BLaER1 (cell line): ENCODE data around the gene TMEM129.

Source experiments
- H3K27ac ChIP-seq: shearing (Covaris generic); formaldehyde crosslinking; 2 replicates; pipeline ENCODE4 v1.8.1; 2022
- H3K27me3 ChIP-seq: shearing (Covaris generic); formaldehyde crosslinking; 2 replicates; pipeline ENCODE4 v1.8.1; 2022
- H3K36me3 ChIP-seq: shearing (Covaris generic); formaldehyde crosslinking; 2 replicates; pipeline ENCODE4 v1.8.1; 2022
- H3K4me1 ChIP-seq: shearing (Covaris generic); formaldehyde crosslinking; 2 replicates; pipeline ENCODE4 v1.8.1; 2022
- H3K4me2 ChIP-seq: shearing (Covaris generic); formaldehyde crosslinking; 2 replicates; pipeline ENCODE4 v1.8.1; 2022
- H3K4me3 ChIP-seq: shearing (Covaris generic); formaldehyde crosslinking; 2 replicates; pipeline ENCODE4 v1.8.1; 2022
- H3K9ac ChIP-seq: shearing (Covaris generic); formaldehyde crosslinking; 2 replicates; pipeline ENCODE4 v1.8.1; 2022
- H3K9me3 ChIP-seq: shearing (Covaris generic); formaldehyde crosslinking; 2 replicates; pipeline ENCODE4 v1.8.1; 2022
- H4K20me1 ChIP-seq: shearing (Covaris generic); formaldehyde crosslinking; 2 replicates; pipeline ENCODE4 v1.8.1; 2022
- Cebpa-rat ChIP-seq: shearing (Covaris generic); IDR thresholded peaks from 2 replicates; pipeline ENCODE4 v1.8.1; 2022

TMEM129 gene, protein sequence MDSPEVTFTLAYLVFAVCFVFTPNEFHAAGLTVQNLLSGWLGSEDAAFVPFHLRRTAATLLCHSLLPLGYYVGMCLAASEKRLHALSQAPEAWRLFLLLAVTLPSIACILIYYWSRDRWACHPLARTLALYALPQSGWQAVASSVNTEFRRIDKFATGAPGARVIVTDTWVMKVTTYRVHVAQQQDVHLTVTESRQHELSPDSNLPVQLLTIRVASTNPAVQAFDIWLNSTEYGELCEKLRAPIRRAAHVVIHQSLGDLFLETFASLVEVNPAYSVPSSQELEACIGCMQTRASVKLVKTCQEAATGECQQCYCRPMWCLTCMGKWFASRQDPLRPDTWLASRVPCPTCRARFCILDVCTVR

DNA sequence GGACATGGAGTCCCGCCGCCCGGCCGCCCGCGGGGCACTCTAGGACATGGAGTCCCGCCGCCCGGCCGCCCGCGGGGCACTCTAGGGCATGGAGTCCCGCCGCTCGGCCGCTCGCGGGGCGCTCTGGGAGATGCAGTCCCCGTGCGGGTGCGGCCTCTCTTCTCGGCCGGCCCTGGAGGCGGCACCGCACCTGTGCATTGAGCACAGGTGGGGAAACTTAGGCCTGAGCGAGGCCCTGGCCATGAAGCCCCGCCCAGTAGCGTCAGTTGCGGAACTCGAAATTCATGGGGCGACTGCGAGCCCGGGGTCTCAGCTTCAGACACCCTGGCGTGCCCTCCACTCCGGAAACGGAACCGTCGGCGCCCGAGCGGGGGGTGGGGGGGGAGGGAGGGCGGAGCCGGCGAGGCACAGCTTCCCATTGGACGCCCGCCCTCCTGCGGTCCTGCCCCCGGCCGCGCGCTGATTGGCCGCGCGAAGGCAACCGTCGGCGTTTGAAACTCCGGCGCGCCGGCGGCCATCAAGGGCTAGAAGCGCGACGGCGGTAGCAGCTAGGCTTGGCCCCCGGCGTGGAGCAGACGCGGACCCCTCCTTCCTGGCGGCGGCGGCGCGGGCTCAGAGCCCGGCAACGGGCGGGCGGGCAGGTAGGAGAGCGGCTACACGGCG, at the start of gene TMEM129, which contains the start of gene TACC3:
Gene TMEM129 (minus strand): TSS at position 321 of the 663 bp plus-strand sequence. CDS start 486 bp downstream, outside the sequence.
Gene TACC3 (plus strand): TSS at position 519 of the 663 bp plus-strand sequence. CDS start 1,901 bp downstream, outside the sequence.
- H4K20me1 ChIP-seq = peaks cover 81% of the 10 kb centered on the region
- TF ChIP-seq Cebpa-rat = no peak
- H3K27me3 ChIP-seq = no peaks in the 10 kb centered on the region
- peak within 1 kb of the TSS; percentile 98 for H3K4me3 ChIP-seq
- H3K36me3 ChIP-seq = peaks cover 53% of the 10 kb centered on the region
- H3K27ac ChIP-seq = peak within 1 kb of the TSS; percentile 100
- H3K4me1 ChIP-seq = peaks cover 79% of the 10 kb centered on the region
- H3K4me2 ChIP-seq = peak within 1 kb of the TSS; percentile 98
- H3K9me3 ChIP-seq = no peaks in the 10 kb centered on the region
- H3K9ac ChIP-seq = peak within 1 kb of the TSS; percentile 100

DNA sequence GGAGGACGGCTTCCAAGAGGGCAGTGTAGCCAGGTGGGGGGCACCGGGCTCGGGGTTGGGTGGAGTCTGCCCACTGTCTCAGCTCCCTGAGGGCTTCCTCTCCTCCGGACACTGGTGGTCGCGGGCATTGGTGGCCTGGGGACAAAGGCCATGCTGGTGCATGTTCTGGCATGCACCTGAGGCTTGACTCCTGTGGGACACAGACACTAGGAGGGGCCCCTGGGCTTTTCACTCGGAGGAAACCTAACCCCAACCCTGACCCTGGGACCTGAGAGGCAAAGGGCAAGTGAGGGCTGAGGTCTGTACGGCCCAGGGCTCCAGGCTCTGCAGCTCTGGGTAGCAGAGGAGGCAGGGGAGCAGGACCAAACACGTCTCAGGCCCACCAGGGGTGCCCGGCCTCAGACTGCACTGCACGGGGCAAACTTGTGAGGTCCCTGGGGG, 49.7 kb upstream of the TMEM129 start:
- Histone ChIP-seq H3K9me3 (no peaks in the 10 kb centered on the region), H3K9ac (no peak overlapping the region), H3K27ac (no peak overlapping the region), H4K20me1 (peaks cover 34% of the 10 kb centered on the region), H3K36me3 (no peaks in the 10 kb centered on the region), H3K27me3 (peaks cover 43% of the 10 kb centered on the region), H3K4me2 (peak overlapping the region; percentile 88), H3K4me3 (no peak overlapping the region), H3K4me1 (peaks cover 91% of the 10 kb centered on the region)
- TF ChIP-seq Cebpa-rat = no peak

DNA sequence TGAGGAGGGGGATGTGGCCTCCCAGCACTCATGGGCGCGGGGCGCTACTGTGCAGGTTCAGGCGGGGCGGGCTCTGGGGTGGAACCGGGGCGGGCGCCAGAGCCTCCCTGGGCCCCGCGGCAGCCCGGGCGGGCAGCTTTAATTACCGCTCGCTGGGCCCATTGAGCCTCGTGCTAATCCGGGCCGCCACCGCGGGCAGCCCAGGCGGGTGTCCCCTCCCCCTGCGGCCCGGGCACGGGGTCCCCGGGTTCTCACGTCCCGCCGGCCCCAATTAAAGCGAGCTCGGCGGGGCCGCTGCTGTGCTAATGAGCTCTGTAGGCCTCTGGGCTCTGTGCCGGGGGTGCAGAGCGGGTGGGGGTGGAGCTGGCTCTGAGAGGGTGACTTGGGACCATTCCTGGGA, 49.1 kb upstream of the TMEM129 start:
- Histone ChIP-seq H4K20me1 (peaks cover 40% of the 10 kb centered on the region), H3K9me3 (no peaks in the 10 kb centered on the region), H3K27ac (no peak overlapping the region), H3K4me2 (peak overlapping the region; percentile 88), H3K4me1 (peaks cover 86% of the 10 kb centered on the region), H3K9ac (no peak overlapping the region), H3K4me3 (no peak overlapping the region), H3K27me3 (peaks cover 47% of the 10 kb centered on the region), H3K36me3 (no peaks in the 10 kb centered on the region)
- TF ChIP-seq Cebpa-rat = no peak

DNA sequence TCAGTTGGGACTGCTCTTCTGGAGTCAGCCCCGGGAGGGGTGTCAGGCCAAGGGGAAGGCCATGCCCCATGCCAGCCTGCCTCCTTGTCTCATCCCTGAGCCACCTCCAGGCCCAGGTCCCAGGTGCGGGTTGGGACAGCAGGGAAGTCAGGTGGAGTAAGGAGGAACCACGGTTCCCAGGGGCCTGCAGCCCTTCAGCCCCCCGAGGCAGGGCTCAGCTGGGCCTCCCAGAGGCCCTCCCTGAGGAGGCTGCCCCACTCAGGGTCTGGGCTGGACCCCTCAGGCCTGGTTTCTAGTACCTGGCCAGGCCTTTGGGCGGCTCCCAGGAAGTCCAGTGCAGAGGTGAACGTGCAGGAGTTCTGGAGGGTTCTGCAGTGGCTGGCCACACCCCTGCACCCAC, 48.6 kb upstream of the TMEM129 start:
- 0 out of 2 replicates have a peak overlapping the region, but pooled peaks have one; percentile 10 for H3K9ac ChIP-seq
- H3K27ac ChIP-seq = no peak overlapping the region
- H3K4me1 ChIP-seq = peaks cover 81% of the 10 kb centered on the region
- peaks cover 52% of the 10 kb centered on the region for H3K27me3 ChIP-seq
- no peaks in the 10 kb centered on the region for H3K9me3 ChIP-seq
- no peak for TF ChIP-seq Cebpa-rat
- peak overlapping the region; percentile 29; the same call in 1 of the 2 replicates for H3K4me3 ChIP-seq
- H3K36me3 ChIP-seq = no peaks in the 10 kb centered on the region
- H3K4me2 ChIP-seq = peak overlapping the region; percentile 88
- peaks cover 45% of the 10 kb centered on the region for H4K20me1 ChIP-seq

DNA sequence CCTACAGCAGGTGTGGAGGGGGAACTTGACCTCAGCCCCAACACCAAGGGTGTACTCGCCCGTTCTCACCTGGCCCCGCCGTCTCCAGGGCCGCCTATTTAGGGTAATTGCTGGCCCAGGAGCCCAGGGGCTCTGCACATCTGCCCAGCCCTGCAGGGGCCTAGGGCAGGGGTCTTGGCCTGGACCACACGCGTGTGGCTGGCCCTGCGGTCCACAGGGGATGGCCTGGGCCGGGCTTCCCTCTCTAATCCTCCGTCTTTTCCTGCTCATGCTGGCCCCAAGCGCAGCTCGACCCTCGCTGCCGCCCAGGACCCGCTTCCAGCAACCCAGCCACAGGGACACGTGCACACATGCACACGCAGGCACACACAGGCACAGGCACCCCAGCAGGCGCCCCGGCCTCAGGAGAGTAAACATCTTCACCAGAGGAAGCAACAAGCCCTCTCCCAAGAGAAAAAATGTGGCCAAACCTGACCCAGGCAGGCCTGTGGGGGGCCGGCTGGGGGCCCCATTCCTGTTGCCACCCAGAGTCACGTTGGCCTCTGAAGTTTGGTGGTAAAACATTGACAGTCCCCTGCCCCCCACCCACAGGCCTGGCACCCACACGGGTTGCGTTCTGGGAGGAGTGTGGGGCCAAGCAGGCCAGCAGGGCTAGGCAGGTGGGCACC, 47.4 kb upstream of the TMEM129 start:
- no peak overlapping the region for H3K27ac ChIP-seq
- peaks cover 74% of the 10 kb centered on the region for H3K4me1 ChIP-seq
- peaks cover 64% of the 10 kb centered on the region for H3K27me3 ChIP-seq
- H4K20me1 ChIP-seq = peaks cover 48% of the 10 kb centered on the region
- no peaks in the 10 kb centered on the region for H3K9me3 ChIP-seq
- peak overlapping the region; percentile 88 for H3K4me2 ChIP-seq
- no peak for TF ChIP-seq Cebpa-rat
- H3K4me3 ChIP-seq = peak overlapping the region; percentile 29; the same call in 1 of the 2 replicates
- no peaks in the 10 kb centered on the region for H3K36me3 ChIP-seq
- no peak overlapping the region for H3K9ac ChIP-seq

DNA sequence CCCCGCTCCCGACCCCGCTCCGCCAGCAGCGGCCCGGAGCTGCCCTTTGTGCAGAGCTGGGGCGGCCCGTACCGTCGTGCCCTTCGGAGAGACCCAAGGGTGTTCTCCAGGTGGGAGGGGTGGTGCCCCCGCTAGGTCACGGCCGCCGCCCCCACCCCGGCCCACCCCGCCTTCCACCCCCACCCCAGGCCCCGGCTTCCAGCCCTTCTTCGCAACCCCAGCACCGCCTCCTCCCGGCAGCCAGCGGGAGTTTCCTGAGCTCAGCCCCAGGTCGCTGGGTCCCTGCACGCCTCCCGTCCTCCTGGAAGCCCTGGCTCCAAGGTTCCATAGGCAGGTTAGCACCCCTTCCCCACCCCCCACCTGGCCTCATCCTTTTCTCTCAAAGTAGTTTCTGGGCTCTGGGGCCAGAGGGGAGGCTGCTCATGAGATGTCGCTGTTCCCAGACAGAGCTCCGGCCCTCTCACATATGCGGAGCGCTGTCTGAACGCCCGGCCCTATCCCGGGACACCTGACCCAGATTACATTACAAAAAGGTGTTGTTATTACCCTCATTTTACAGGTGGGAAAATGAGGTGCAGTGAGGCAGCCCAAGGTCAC, 46.7 kb upstream of the TMEM129 start:
- Histone ChIP-seq H4K20me1 (peaks cover 48% of the 10 kb centered on the region), H3K27ac (no peak overlapping the region), H3K9ac (no peak overlapping the region), H3K36me3 (no peaks in the 10 kb centered on the region), H3K27me3 (peaks cover 69% of the 10 kb centered on the region), H3K4me1 (peaks cover 68% of the 10 kb centered on the region), H3K4me3 (peak overlapping the region; percentile 63), H3K4me2 (peak overlapping the region; percentile 88), H3K9me3 (no peaks in the 10 kb centered on the region)
- no peak for TF ChIP-seq Cebpa-rat

DNA sequence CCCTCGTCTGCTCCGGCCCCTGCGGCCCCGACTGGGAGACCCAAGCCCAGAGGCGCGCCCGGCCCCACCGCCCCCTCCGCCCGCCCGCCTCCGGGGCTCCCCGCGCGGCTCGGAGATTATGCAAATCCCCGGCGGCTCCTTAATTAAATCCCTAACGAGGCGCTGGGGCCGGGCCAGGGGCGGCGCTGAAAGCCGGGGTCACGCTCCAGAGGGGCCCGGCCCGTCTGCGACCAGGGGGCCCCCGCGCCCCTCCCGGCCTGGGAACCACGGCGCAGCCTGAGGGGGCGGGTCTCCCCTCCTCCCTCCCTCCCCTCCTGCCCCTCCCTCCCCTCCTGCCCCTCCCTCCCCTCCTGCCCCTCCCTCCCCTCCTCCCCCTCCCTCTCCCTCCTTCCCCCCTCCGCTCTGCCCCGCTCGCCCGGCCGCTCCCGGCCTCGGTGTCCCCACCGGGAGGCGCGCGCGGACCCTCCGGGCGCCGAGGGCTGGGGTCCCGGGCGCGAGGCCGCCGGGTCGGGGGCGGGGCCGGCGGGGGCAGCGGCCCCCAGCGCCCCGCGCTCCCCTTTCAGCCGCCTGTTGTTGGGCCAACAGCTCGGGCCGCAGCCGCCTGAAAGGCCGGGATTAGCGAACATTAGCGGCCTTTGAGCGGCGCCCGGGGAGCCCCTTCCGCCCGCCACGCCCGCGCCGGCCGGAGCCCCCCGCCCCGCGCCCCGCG, 46.1 kb upstream of the TMEM129 start:
- Histone ChIP-seq H3K4me2 (peak overlapping the region; percentile 88), H3K4me3 (peak overlapping the region; percentile 63), H4K20me1 (peaks cover 48% of the 10 kb centered on the region), H3K27me3 (peaks cover 75% of the 10 kb centered on the region), H3K9me3 (no peaks in the 10 kb centered on the region), H3K9ac (no peak overlapping the region), H3K27ac (no peak overlapping the region), H3K36me3 (no peaks in the 10 kb centered on the region), H3K4me1 (peaks cover 62% of the 10 kb centered on the region)
- no peak for TF ChIP-seq Cebpa-rat

DNA sequence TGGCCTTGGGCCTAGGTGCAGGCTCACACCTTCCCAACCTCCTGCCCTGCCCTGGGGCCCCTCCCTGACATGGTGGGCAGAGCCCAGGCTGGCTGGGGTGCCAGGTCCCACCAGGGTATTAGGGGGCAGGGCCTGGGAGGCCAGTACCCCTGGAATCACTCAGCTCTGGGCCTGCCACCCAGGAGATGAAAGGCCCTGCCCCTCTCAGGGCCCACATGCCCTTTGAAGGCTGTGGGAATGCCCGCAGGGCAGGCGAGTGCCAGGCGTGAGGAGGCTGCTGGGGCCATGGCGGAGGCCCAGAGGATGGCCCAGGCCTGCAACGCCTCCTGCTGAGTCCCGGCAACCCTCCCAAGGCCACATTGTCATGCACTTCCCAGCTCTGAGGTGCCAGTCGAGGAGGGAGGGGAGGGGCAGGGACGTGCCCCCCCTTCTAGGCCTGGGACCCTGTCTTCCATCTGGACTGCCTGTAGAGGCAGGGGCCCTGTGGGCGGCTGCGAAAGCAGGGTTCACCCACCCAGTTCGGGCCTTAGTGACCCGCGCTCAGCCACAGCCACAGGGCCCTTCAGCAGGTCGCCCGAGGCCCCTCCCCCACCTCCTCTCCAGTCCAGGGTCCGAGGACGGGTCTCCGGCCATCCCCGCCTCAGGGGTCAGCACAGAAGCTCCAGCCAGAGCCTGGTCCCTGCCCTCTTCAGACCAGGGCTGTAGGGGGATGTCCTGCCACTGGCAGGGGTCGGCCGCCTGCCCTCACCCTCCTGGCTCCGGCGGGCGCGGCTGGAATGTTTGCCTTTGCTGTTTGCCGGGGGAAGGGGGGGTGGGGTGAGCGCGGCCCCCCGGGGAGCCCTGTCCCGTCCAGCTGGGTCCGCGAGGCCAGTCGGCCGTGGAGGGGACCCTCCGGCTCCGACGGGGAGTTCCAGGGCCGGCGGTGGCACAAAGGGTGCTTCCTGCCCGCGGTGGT, 45.3 kb upstream of the TMEM129 start:
- no peak for TF ChIP-seq Cebpa-rat
- H4K20me1 ChIP-seq = peaks cover 47% of the 10 kb centered on the region
- no peaks in the 10 kb centered on the region for H3K36me3 ChIP-seq
- peaks cover 76% of the 10 kb centered on the region for H3K27me3 ChIP-seq
- no peaks in the 10 kb centered on the region for H3K9me3 ChIP-seq
- no peak overlapping the region for H3K27ac ChIP-seq
- H3K4me1 ChIP-seq = peaks cover 53% of the 10 kb centered on the region
- H3K4me3 ChIP-seq = no peak overlapping the region
- H3K9ac ChIP-seq = no peak overlapping the region
- peak overlapping the region; percentile 88 for H3K4me2 ChIP-seq
